ENCODE results near the gene OR1A1. TPM values are rescaled to one million over a fixed set of nuclear protein-coding genes. Genes with fewer than 3 reads are reported as not detected.

Gene OR1A1
- total and polyA plus RNA-seq, 9 of the 15 experiments (the other 6 are each of a cell fraction or from before 2014, with no cell fraction given): not detected

- H3K9me3 ChIP-seq (replicated peaks; ENCODE audit: control insufficient read depth, insufficient read depth, low read depth, low read length): no peaks in the 10 kb centered on the region
- CTCF ChIA-PET (ENCODE audit: low intra/inter-chr PET ratio): no interaction called here
Measured at GRCh38 chr17:3189961-3190360, 17.5 kb upstream of the OR1A1 start.

More at GRCh38 chr17:3189961-3190360, 17.5 kb upstream of the OR1A1 start:
- Histone ChIP-seq H2AFZ (ENCODE audit: low read depth, low read length) (no peak overlapping the region), H3K4me3 (no peak overlapping the region), H3K27ac (ENCODE audit: extremely low read depth, low read depth, low read length) (no peak overlapping the region), H3K4me2 (ENCODE audit: insufficient read depth, low read length) (no peak overlapping the region), H3K9ac (ENCODE audit: insufficient read depth in 1 of 2, low read depth in 2 of 2, low read length in 2 of 2) (no peak overlapping the region), H3K9me1 (ENCODE audit: control insufficient read depth, insufficient read depth, low read length) (no peaks in the 10 kb centered on the region), H4K20me1 (replicated peaks; ENCODE audit: control insufficient read depth, insufficient read depth, low read length) (no peaks in the 10 kb centered on the region), H3K79me2 (ENCODE audit: control insufficient read depth, insufficient read depth, low read length) (no peaks in the 10 kb centered on the region), H3K36me3 (ENCODE audit: control insufficient read depth, insufficient read depth, low read length) (no peaks in the 10 kb centered on the region), H3K4me1 (replicated peaks in 1 of 2; ENCODE audit: control insufficient read depth in 2 of 2, insufficient read depth in 2 of 2, low read length in 2 of 2) (no peaks in the 10 kb centered on the region), H3K27me3 (ENCODE audit: control insufficient read depth in 2 of 2, insufficient read depth in 2 of 2, low read length in 2 of 2) (no peaks in the 10 kb centered on the region)
- no peak for DNase-seq (ENCODE audit: extremely low read depth in 1 of 4, low spot score in 3 of 4)
- intact Hi-C loops (cut with micrococcal nuclease): no loop called here
- BruUV-seq (replicated peaks): no TSS peak
- ATAC-seq: no peak
- in situ Hi-C loops (cut with MboI): no loop called here
- WGBS (ENCODE audit: insufficient coverage, low coverage, missing lambda C conversion rate): 0% methylated on average over 4 of the region's 4 CpGs
- TF ChIP-seq NFE2L1 (tag; IDR thresholded peaks at IDR 0.05; ENCODE audit: borderline replicate concordance, low read depth) (no peak), RBFOX2 (IDR thresholded peaks at IDR 0.05; ENCODE audit: low read depth, low read length) (no peak), SIN3B (IDR thresholded peaks at IDR 0.05; ENCODE audit: low read depth) (no peak), SMARCA5 (IDR thresholded peaks at IDR 0.05) (no peak), HNRNPL (IDR thresholded peaks at IDR 0.05; ENCODE audit: low read depth, low read length) (no peak), LEF1 (IDR thresholded peaks at IDR 0.05) (no peak), ZNF232 (CRISPR knock-in tag; IDR thresholded peaks at IDR 0.05) (no peak), KLF16 (IDR thresholded peaks at IDR 0.05) (no peak), ARID4B (CRISPR knock-in tag; IDR thresholded peaks at IDR 0.05) (no peak), NEUROD1 (IDR thresholded peaks at IDR 0.05; ENCODE audit: borderline replicate concordance, low read depth, low read length, partially characterized antibody) (no peak), MECOM (CRISPR knock-in tag; IDR thresholded peaks at IDR 0.05) (no peak), PHF8 (IDR thresholded peaks at IDR 0.05; ENCODE audit: borderline replicate concordance, low read length) (no peak), TRIM24 (IDR thresholded peaks at IDR 0.05) (no peak)
- TF ChIP-seq, protein P1, sequence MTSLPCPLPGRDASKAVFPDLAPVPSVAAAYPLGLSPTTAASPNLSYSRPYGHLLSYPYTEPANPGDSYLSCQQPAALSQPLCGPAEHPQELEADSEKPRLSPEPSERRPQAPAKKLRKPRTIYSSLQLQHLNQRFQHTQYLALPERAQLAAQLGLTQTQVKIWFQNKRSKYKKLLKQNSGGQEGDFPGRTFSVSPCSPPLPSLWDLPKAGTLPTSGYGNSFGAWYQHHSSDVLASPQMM (CRISPR knock-in tag; IDR thresholded peaks at IDR 0.05): no peak
- TF ChIP-seq, protein P2, sequence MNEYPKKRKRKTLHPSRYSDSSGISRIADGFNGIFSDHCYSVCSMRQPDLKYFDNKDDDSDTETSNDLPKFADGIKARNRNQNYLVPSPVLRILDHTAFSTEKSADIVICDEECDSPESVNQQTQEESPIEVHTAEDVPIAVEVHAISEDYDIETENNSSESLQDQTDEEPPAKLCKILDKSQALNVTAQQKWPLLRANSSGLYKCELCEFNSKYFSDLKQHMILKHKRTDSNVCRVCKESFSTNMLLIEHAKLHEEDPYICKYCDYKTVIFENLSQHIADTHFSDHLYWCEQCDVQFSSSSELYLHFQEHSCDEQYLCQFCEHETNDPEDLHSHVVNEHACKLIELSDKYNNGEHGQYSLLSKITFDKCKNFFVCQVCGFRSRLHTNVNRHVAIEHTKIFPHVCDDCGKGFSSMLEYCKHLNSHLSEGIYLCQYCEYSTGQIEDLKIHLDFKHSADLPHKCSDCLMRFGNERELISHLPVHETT (CRISPR knock-in tag; conservative IDR thresholded peaks at IDR 0.05 in 1 of 2, IDR thresholded peaks at IDR 0.05 in 1 of 2): no peak
- TF ChIP-seq, protein P3, sequence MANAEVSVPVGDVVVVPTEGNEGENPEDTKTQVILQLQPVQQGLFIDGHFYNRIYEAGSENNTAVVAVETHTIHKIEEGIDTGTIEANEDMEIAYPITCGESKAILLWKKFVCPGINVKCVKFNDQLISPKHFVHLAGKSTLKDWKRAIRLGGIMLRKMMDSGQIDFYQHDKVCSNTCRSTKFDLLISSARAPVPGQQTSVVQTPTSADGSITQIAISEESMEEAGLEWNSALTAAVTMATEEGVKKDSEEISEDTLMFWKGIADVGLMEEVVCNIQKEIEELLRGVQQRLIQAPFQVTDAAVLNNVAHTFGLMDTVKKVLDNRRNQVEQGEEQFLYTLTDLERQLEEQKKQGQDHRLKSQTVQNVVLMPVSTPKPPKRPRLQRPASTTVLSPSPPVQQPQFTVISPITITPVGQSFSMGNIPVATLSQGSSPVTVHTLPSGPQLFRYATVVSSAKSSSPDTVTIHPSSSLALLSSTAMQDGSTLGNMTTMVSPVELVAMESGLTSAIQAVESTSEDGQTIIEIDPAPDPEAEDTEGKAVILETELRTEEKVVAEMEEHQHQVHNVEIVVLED (CRISPR knock-in tag; IDR thresholded peaks at IDR 0.05): no peak
- POLR2A ChIA-PET: no interaction called here
- no peak for FAIRE-seq
